ENCODE measurements around the gene GPX4. TPM values are rescaled to one million over a fixed set of nuclear protein-coding genes. Genes with fewer than 3 reads are reported as not detected.

Gene GPX4
- total RNA-seq, 2 experiments from 2014 or later: 148 to 203 TPM

- H3K79me2 ChIP-seq (ENCODE audit: insufficient read depth, low read depth, low read length): peaks cover 16% of the 10 kb centered on the region
- BruUV-seq (replicated peaks): no TSS peak
- ChIA-PET CTCF (ENCODE audit: unreplicated experiment) (no interaction called here), POLR2A (no interaction called here)
- intact Hi-C loops (cut with micrococcal nuclease; ENCODE audit: unreplicated experiment): no loop called here
- no peaks in the 10 kb centered on the region for H3K9me2 ChIP-seq (ENCODE audit: insufficient read depth, low read length)
- H4K20me1 ChIP-seq (ENCODE audit: insufficient read depth, low read length): 0 out of 2 replicates have a peak, but pooled peaks cover 4% of the 10 kb centered on the region
- no peak overlapping the region for H2AFZ ChIP-seq (ENCODE audit: low read length)
- H3K27ac ChIP-seq (ENCODE audit: low read depth, low read length, poor library complexity, severe bottlenecking): no peak overlapping the region
- no peak overlapping the region for H3K4me3 ChIP-seq (ENCODE audit: low read depth, low read length, poor library complexity, severe bottlenecking)
- DNase-seq (ENCODE audit: low spot score): no peak
- TF ChIP-seq EZH2phosphoT487 (IDR thresholded peaks at IDR 0.05; ENCODE audit: borderline replicate concordance, low read depth, low read length) (no peak), CTCF (conservative IDR thresholded peaks at IDR 0.05; ENCODE audit: low read length) (no peak)
- H3K4me2 ChIP-seq (ENCODE audit: low read length): no peak overlapping the region
- H3K36me3 ChIP-seq (ENCODE audit: insufficient read depth, low read length): peaks cover 5% of the 10 kb centered on the region; the same call in 1 of the 2 replicates
- H3K4me1 ChIP-seq (ENCODE audit: insufficient read depth, low read length, poor library complexity, severe bottlenecking): peaks cover 46% of the 10 kb centered on the region
- no peaks in the 10 kb centered on the region for H3K9me3 ChIP-seq (ENCODE audit: low read length)
Observed at GRCh38 chr19:1098177-1099051, 5.4 kb upstream of the GPX4 start.

GRCh38 chr19:1101337-1101698 is 2.5 kb upstream of the GPX4 start:
- Histone ChIP-seq H3K27ac (ENCODE audit: low read depth, low read length, poor library complexity, severe bottlenecking) (peak overlapping the region; percentile 80), H3K4me3 (ENCODE audit: low read depth, low read length, poor library complexity, severe bottlenecking) (peak overlapping the region; percentile 21), H3K9me3 (ENCODE audit: low read length) (no peaks in the 10 kb centered on the region), H3K4me1 (ENCODE audit: insufficient read depth, low read length, poor library complexity, severe bottlenecking) (peaks cover 38% of the 10 kb centered on the region), H3K36me3 (ENCODE audit: insufficient read depth, low read length) (peaks cover 6% of the 10 kb centered on the region), H4K20me1 (ENCODE audit: insufficient read depth, low read length) (peaks cover 3% of the 10 kb centered on the region; the same call in 1 of the 2 replicates), H3K9me2 (ENCODE audit: insufficient read depth, low read length) (no peaks in the 10 kb centered on the region), H2AFZ (ENCODE audit: low read length) (peak overlapping the region; percentile 90), H3K79me2 (ENCODE audit: insufficient read depth, low read depth, low read length) (no peaks in the 10 kb centered on the region), H3K4me2 (ENCODE audit: low read length) (peak overlapping the region; percentile 81)
- DNase-seq (ENCODE audit: low spot score): peak; percentile 50
- intact Hi-C loops (cut with micrococcal nuclease; ENCODE audit: unreplicated experiment): loop anchor here (5.0 kb wide), 2 partner anchors 34 to 79 kb away; partner anchors contain the start of genes ARHGAP45, RNU6-2 and TMEM259
- no TSS peak for BruUV-seq (replicated peaks)
- TF ChIP-seq CTCF (conservative IDR thresholded peaks at IDR 0.05; ENCODE audit: low read length): no peak
- no peak for TF ChIP-seq EZH2phosphoT487 (IDR thresholded peaks at IDR 0.05; ENCODE audit: borderline replicate concordance, low read depth, low read length)
- CTCF ChIA-PET (ENCODE audit: unreplicated experiment): no interaction called here
- POLR2A ChIA-PET: no interaction called here

Data from OCI-LY7 (cell line).